ES-I3 (cell line): ENCODE results near the gene CITED1.
"Not testable (repeated sequence)": the region's sequence is repeated elsewhere in the genome, so short reads cannot be mapped to it uniquely, and the experiment has no call there.

Experiments used
- H3K36me3 ChIP-seq: 2 replicates; pipeline ENCODE4 v1.6.1; 2013; ENCODE audit warnings: mild to moderate bottlenecking, low read length, control low read depth, moderate library complexity; ENCODE audit not compliant: insufficient read depth
- H3K4me1 ChIP-seq: 2 replicates; pipeline ENCODE4 v1.6.1; 2013; ENCODE audit warnings: mild to moderate bottlenecking, control low read depth, low read length; ENCODE audit not compliant: insufficient read depth
- H3K9ac ChIP-seq: 2 replicates; pipeline ENCODE4 v1.6.1; 2013; ENCODE audit warnings: low read depth, mild to moderate bottlenecking, low read length, moderate library complexity
- H3K9me3 ChIP-seq: 2 replicates; pipeline ENCODE4 v1.6.1; 2013; ENCODE audit warnings: mild to moderate bottlenecking, low read length, moderate library complexity; ENCODE audit not compliant: control insufficient read depth, insufficient read depth

Gene CITED1, protein sequence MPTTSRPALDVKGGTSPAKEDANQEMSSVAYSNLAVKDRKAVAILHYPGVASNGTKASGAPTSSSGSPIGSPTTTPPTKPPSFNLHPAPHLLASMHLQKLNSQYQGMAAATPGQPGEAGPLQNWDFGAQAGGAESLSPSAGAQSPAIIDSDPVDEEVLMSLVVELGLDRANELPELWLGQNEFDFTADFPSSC

DNA sequence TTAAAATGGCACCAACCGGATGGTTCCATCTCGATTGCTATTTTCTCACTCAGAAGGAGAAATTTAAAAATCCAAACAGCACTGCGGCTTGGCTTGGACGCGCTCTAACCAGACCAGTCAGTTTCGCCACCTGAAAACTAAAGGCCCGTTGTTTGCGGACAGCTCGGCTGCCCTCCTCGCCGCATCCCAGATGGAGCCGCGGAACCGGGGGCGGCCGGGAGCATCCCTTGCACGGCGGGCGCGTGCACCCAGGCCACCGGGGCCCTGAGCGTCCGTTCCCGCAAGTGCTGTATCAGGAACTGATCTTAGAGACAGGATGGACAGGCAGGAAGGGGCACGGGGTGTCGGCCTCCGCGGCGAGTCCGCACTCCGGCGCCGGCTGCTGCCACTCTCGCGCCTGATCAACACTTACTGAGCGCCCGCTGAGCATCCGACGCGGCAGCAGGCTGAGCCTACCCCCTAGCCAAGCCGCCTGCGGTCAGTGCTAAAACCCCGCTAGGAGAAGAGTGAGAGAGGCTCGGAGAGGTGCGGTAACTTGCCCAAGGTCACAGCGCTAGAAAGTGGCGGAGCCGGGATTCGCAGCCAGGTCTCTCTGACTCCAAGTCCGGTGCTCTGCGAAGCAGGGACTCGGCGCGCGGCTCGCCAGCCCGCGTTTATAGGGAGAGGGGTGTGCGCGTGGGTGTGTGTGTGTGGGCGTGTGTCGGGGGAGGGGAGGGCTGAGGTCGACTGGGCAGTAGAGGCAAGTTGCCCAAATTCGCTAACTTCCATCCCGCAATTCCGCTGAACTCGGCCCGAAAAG lies at the start of gene CITED1:
TSS of gene CITED1 (minus strand) at position 629 of the 799 bp plus-strand sequence. CDS start 3,045 bp downstream, outside the sequence.
- Histone ChIP-seq H3K9ac (peak within 1 kb of the TSS; percentile 61), H3K4me1 (no peaks in the 10 kb centered on the region), H3K36me3 (no peaks in the 10 kb centered on the region), H3K9me3 (no peaks in the 10 kb centered on the region)

DNA sequence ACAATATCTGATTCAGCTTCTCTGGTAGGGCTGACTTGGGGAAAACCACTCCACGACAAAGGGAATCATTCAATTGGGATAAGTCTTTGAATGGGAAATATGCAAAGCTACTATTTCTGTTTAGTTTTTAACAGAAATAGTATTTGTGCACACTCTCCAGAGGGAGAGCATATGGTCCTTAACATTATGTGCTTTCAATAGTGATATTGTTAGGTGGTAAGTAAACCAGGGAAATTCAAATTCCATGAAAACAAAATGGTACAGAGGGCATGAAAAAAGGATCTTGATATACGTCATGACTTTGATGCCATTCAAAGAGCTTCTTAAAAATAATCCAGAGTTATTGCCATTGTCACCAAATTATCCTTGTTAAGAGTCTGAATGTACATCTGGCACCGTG lies 47.1 kb upstream of the CITED1 start:
- no peaks in the 10 kb centered on the region for H3K9me3 ChIP-seq
- no peaks in the 10 kb centered on the region; the same call in 1 of the 2 replicates for H3K36me3 ChIP-seq
- H3K9ac ChIP-seq, result no peak overlapping the region
- H3K4me1 ChIP-seq, result 0 out of 2 replicates have a peak, but pooled peaks cover 2% of the 10 kb centered on the region

GRCh38 chrX:72351606-72352334 lies 46.1 kb upstream of the CITED1 start:
- Histone ChIP-seq H3K36me3 (no peaks in the 10 kb centered on the region; the same call in 1 of the 2 replicates), H3K9ac (no peak overlapping the region), H3K4me1 (peaks cover 12% of the 10 kb centered on the region; the same call in 1 of the 2 replicates), H3K9me3 (no peaks in the 10 kb centered on the region)

GRCh38 chrX:72349190-72349589 lies 43.5 kb upstream of the CITED1 start:
- no peaks in the 10 kb centered on the region for H3K9me3 ChIP-seq
- no peaks in the 10 kb centered on the region; the same call in 1 of the 2 replicates for H3K36me3 ChIP-seq
- H3K9ac ChIP-seq, result no peak overlapping the region
- peaks cover 19% of the 10 kb centered on the region for H3K4me1 ChIP-seq

DNA sequence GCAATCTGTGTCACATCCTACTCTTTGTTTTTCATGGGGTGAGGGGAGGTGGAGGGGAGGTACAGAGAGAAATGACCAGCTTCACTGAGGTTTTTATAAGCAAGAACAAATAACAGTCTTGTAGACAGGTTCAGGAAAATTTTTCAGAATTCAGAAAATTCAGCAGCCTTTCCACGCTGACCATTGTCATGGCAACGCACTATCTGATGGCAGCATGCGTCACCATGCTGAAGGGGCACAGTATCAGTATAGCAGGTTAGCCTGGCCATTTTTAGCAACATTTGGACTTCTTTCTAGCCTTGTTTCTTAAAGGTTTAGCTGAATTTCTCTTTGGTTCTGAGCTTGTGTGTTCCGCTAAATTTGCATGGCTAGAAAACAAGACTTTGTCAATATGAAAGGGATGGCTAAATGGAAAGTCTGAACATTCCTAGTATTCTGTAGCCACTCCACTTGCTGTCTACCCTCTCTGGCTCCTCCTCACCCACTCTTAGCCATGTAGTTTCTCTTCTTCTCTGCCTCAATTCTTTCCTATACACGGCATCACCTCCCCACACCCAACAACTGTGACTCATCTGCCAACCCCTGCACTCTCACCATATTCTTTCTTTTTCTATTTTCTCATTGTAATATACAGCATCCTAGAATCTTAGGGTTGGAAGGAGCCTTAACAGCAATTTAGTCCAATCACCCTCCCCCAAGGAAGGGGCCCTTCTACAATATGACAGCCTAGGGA lies 42.7 kb upstream of the CITED1 start:
- Histone ChIP-seq H3K36me3 (no peaks in the 10 kb centered on the region; the same call in 1 of the 2 replicates), H3K9me3 (no peaks in the 10 kb centered on the region), H3K9ac (no peak overlapping the region), H3K4me1 (peaks cover 19% of the 10 kb centered on the region)

GRCh38 chrX:72347366-72347765 lies 41.7 kb upstream of the CITED1 start:
- Histone ChIP-seq H3K4me1 (peaks cover 19% of the 10 kb centered on the region), H3K36me3 (no peaks in the 10 kb centered on the region; the same call in 1 of the 2 replicates), H3K9me3 (no peaks in the 10 kb centered on the region), H3K9ac (no peak overlapping the region)

- no peaks in the 10 kb centered on the region for H3K9me3 ChIP-seq
- H3K36me3 ChIP-seq, result no peaks in the 10 kb centered on the region
- peaks cover 19% of the 10 kb centered on the region for H3K4me1 ChIP-seq
- no peak overlapping the region for H3K9ac ChIP-seq
These were observed 40.7 kb upstream of the CITED1 start for GRCh38 chrX:72346302-72346949.

- no peaks in the 10 kb centered on the region for H3K36me3 ChIP-seq
- H3K9me3 ChIP-seq, result no peaks in the 10 kb centered on the region
- no peaks in the 10 kb centered on the region for H3K4me1 ChIP-seq
- no peak overlapping the region for H3K9ac ChIP-seq
These were observed 34.9 kb upstream of the CITED1 start for GRCh38 chrX:72340626-72341025.

DNA sequence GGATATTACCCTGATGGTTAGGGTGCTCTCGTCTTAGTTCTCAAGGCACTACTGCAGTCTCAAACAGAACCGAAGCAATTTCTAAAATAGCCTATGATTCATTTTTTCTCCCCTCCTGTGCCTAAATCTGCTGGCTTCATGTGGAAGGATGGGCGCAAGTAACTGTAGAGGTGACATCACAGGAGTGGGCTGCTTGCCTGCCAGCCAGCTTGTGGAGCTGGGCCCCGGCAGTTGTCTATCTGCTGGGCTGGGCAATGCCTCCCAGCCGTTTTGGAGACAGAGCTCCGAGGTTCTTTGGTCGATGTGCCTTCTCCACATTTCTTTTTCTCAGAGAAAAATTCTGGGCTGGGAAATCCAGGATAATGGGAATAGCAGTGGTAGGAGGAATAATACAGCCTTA lies 34.3 kb upstream of the CITED1 start:
- Histone ChIP-seq H3K4me1 (no peaks in the 10 kb centered on the region), H3K9me3 (no peaks in the 10 kb centered on the region), H3K36me3 (no peaks in the 10 kb centered on the region), H3K9ac (no peak overlapping the region)

GRCh38 chrX:72330131-72330530 lies 24.4 kb upstream of the CITED1 start:
- H3K4me1 ChIP-seq, result peaks cover 8% of the 10 kb centered on the region
- no peaks in the 10 kb centered on the region for H3K9me3 ChIP-seq
- H3K36me3 ChIP-seq, result no peaks in the 10 kb centered on the region
- H3K9ac ChIP-seq, result no peak overlapping the region

DNA sequence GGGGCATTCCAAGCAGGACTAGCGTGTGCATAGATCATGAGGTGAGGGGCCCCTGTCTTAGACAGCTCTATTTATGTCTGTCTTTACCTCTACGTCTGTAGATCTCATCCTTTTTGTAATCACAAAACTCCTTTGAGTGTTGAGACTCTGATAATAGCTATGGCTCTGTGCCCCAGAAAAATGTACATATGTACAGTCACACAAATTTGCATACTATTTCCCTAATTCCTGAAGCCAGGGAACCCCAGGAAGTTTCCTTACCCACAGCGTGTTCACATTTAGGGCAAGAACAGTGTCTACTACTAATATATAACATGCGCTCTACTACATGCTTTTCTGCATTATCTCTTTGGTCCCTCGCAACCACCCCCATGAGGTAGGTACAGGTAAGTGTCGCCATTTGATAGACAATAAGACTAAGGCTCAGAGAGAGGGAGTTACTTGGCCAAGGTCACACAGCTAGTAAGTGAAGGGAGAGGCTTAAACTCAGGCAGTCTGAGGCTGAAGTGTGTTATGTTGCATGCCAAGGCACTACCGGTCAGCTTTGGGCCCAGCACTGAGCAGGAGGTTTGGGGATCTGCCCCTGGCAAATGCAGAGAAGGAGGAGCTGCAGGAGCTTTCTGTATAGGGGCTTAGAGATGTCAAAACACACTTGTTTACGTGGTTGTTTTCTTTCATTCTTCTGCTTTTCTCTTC lies 21.0 kb upstream of the CITED1 start:
- Histone ChIP-seq H3K9me3 (no peaks in the 10 kb centered on the region), H3K4me1 (peaks cover 8% of the 10 kb centered on the region), H3K9ac (no peak overlapping the region), H3K36me3 (no peaks in the 10 kb centered on the region)

GRCh38 chrX:72319651-72320050 lies 13.9 kb upstream of the CITED1 start:
- H3K36me3 ChIP-seq, H3K9ac ChIP-seq, H3K9me3 ChIP-seq, H3K4me1 ChIP-seq: not testable (repeated sequence)

DNA sequence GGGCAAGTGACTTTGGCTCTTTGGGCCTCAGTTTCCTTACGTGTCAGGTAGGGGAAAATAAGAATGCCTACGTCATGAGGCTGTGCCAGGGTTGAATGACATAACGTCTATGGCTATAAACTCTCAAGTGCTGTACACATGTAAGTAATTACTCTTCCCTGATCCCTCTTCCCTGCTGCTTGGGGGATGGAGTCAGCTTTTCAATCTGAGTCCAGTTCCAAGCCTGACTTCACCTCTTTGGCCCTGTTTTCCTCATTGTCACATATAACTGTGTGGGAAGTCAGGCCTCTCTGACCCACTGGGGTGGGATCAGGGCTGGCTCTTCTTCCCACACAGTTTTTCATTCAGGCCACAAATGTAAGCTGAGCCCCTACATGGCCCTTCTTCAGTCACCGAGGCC lies 11.4 kb upstream of the CITED1 start:
- H3K36me3 ChIP-seq, result no peaks in the 10 kb centered on the region
- no peak overlapping the region for H3K9ac ChIP-seq
- no peaks in the 10 kb centered on the region for H3K9me3 ChIP-seq
- peaks cover 4% of the 10 kb centered on the region; the same call in 1 of the 2 replicates for H3K4me1 ChIP-seq
